ENCODE measurements around the gene RPL27A.

The RPL27A gene

GRCh38 chr11:8702598-8702915 is 20.0 kb downstream of the RPL27A start:
- DNase-seq: no peak

- no peak for DNase-seq
Measured at GRCh38 chr11:8704136-8704535, 21.5 kb downstream of the RPL27A start.

- DNase-seq: no peak
Measured at GRCh38 chr11:8705146-8705545, 22.6 kb downstream of the RPL27A start.

DNA sequence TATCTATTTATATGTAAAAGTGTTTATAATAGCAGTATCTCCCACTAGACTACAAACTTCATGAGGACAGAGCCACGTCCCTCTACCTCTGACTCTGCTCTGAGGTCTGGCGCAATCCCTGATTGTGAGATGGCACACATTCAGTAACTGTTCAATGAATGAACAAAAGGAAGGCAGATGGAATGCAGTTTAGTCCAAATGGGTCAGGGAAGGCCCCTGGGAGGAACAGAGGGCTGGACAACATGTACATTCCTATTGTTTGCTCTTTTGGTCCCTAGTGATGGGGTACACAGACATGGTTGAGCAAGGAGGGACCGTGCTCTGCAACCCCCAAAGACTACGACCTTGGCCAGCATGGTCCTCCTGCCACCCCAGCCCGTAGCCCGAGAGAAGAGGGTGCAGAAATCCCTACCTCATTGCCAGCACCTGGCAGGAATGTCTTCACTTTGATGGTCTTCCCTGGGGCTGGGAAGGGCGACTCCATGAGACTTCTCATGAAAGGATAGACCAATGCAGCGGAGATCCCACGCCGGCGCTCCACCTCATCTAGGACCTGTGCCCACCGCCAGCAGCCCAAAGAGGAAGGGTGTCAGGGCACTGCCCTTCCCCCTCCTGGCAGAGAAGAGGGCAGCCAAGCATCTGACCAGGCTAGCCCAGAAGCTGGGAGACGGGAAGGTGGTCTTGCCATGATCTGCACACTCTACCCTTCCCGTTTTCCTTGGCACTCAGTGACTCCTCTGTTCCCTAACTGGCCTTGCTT is 24.3 kb downstream of the RPL27A start:
- DNase-seq: no peak

DNA sequence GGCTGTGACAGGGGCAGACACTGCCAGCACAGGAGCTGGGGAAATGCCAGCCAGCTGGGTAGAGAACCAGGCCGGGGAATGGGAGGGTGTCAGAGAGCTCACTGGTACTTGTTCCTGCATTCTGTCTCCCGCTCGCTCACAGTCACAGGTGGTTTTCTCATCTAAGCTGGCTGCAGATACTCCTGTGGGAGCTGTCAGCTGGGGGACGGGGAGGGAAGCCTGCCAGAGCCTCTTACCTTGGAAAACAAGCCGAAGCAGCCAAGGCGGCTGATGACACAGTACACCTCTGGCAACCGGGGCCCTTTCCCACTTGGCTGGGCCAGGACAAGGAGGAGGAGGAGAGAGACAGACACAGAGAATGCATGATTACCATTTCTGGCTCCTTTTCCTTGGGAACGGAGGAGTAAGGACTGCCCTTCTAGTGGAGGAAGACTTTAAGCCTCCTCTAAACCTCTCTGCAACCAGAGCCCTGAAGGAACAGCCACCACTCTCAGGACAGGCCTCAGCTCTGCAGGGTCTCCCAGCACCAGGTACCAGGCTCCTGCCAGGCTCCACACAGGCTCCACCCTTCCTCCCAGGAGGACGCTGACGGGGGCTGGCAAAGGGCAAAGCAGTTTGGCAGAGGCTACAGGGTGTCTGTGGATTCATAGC is 25.1 kb downstream of the RPL27A start:
- no peak for DNase-seq

DNA sequence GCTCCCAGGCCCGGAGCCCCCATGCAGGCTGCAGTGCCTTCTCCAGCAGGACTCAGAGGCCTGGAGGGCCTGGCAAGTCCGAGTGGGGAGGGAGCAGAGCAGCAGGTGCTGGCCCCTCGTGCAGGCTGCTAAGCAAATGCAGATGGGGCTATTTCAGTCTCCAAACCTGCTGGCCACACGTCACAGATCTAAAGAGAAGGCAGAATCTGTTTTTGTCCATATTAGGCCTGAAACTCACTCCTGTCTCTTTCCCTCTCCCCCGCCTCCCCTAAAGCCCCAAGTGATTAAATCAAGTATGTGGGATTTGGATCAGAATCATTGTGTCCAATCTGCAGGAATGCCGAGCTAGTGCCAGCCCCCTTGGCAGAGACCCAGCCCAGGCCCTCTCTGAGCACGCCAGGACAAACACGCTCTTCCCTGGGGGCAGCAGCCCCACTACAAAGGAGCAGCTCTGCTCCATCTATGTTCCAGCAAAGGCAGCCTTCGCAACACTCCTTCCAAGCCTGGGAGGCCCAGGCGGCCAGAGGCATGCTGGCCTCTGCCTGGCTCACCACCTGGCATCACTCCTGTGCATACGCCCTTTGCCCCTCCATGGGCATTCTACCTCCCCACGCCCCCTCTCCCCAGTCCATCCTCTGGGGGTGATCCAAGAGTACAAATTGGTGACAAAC is 26.5 kb downstream of the RPL27A start:
- DNase-seq: no peak

- DNase-seq: no peak
Measured at GRCh38 chr11:8709777-8710176, 27.2 kb downstream of the RPL27A start.

GRCh38 chr11:8711895-8712442 is 29.4 kb downstream of the RPL27A start:
- no peak for DNase-seq

- no peak for DNase-seq
Measured at GRCh38 chr11:8712506-8712905, 29.9 kb downstream of the RPL27A start.

DNA sequence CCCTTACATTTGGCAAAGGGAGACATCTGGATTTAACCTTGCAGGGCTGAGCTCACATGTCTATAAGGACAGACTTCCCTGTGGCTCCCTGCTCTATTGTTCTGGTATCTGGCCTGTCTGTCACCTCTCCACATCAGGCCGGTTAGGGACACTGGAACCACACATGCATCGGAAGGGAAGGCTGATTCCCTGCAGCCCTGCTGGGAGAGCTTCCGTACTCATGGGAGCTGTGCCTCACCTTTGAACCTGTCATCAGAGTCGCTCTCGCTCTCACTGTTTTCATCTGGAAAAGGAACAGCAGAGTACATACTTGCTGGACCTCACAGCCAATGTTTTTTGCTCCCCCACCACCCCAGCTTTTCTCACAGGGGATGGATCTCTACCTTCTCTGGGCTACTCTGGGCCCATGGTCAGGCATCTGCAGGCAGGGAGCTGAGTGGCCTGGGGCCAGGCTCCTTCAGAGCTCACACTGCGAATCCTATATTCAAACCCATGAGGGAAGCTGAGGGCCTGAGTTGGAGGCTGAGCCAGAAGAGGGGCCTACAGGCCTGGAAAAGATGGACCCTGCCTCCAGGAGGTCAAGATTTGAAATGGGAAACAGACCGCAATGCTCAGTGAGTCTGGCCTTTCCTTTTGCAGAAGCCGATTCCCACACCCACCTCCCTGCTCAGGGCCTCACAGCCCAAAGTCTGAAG is 31.3 kb downstream of the RPL27A start:
- no peak for DNase-seq

GRCh38 chr11:8714622-8715225 is 32.1 kb downstream of the RPL27A start:
- DNase-seq: no peak

DNA sequence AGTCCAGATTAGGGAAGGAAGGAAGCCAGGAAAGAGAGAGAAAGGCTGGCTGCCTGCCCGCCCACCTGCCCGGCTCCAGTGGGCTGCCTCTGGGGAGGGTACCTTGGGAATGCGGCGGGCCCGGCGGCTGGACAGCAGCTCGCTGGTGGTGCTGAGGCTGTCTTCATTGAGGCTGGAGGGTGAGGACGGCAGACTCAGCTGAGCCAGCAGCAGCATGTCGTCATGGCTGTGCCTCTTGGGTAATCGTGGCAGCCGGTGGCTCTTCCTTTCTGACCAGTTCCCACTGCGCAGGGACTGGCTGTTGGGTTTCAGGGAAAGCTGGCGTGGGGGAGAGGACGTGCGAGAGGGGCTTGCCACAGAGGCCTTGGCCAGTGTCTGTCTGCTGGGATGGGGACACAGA is 32.9 kb downstream of the RPL27A start:
- no peak for DNase-seq

- DNase-seq: no peak
Measured at GRCh38 chr11:8717544-8717875, 34.9 kb downstream of the RPL27A start.

DNA sequence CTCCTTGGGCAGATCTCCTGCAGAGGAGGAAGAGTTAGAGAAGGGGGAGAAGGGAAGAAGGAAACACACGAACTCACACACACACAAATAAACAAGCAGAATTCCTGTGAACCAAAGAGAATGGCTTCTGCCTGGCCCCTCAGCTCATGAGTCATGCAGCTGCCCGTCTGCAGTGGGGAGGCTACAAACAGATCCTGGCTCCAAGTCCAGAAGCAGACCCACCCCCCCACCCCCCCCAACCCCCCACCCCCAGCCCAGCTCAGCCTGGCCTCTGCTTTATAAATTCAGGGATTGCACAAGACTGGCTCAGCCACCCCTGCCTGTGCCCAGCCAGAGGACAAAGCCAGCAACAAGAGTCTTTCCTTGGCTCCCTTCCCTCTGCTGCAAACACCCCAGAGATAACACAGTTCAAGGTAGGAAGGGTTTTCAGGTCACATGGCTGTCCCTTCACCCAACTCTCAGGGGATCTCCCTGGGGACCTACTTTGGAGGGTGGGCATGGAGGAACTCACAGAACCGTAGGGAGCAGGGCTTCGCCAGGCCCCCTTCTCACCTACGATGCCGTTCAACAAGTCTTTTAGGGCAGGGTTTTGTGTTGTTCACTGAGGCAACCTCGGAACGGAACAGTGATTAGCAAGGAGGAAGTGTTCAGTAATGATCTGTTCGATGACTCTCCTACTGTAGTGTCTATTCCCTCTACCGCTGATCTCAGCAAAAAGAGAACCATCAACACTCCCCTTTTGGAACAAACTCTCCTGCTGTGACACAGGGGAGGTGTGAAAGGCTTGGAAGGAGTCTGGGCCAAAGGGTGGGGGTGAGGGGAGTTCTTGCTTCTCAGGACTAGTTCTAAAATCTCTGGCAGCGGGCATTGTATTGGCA is 35.5 kb downstream of the RPL27A start:
- no peak for DNase-seq

- DNase-seq: no peak
Measured at GRCh38 chr11:8719211-8719649, 36.6 kb downstream of the RPL27A start.

DNA sequence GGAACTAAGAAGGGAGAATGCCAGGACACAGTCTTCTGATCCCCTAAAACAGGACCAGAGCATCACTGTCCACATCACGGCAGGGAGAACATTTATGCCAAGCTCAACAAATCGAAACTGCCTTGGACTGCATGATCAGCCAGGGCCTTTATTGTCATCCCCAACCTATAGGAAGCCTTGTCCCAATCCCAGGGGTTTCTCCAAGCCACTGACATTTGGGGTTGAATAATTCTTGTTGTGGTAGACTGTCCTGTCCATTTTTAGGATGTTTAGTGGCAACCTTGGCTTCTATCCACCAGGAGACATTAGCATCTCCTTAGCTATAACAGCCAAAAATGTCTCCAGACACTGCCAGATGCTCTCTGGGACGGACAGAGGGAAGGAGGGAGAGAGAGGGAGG is 37.1 kb downstream of the RPL27A start:
- no peak for DNase-seq

DNA sequence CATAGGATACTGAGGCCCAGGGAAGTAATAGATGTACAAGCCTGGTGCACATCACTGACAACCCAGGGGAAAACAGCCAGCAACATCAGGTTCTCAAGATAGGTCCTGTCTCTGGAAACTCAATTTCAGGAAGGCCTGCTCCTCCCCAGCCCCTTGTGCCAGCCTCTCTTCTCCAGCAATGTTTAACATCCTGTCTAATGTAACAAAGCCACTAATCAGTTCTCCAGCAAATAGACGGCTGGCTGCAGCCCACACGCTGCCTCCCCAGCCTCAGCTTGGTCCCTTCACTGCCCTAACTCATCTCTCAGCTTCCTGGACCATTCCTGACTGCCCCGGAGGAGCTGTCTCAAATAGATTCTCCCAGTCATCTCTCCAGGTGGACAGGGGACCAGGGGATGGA is 37.8 kb downstream of the RPL27A start:
- no peak for DNase-seq

GRCh38 chr11:8720868-8721608 is 38.4 kb downstream of the RPL27A start:
- no peak for DNase-seq

- no peak for DNase-seq
Measured at GRCh38 chr11:8721609-8722500, 39.3 kb downstream of the RPL27A start.

DNA sequence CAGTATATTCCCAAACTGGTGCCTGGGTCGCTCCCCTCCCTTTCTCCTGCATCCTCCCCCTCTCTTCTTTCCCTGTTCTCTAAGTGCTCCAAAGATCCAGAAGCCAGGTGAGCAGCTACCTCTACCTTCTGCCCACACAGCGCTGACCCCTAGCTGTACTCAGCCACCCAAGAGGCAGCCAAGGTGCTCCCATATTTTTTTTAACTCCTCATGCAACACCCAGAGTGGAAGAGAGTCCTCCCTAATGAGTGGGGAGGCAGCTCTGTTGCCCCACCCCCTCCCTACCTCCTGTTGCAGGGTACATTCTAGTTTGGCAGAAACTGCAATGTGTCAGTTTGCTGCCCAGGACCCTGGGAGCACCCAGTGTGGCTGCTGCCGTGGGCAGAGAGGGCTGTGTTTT is 40.2 kb downstream of the RPL27A start:
- DNase-seq: no peak
